ENCODE measurements around the gene ATP2C1.
"Not testable (repeated sequence)": the region's sequence is repeated elsewhere in the genome, so short reads cannot be mapped to it uniquely, and the experiment has no call there.

Gene ATP2C1

GRCh38 chr3:130935761-130936492 lies 42.0 kb downstream of the ATP2C1 start:
- peak; percentile 75 for DNase-seq (ENCODE audit: low read depth)

GRCh38 chr3:130939753-130940152 lies 45.9 kb downstream of the ATP2C1 start:
- DNase-seq (ENCODE audit: low read depth): peak; percentile 6

GRCh38 chr3:130941793-130942192 lies 47.9 kb downstream of the ATP2C1 start:
- DNase-seq (ENCODE audit: low read depth): no peak

- DNase-seq (ENCODE audit: low read depth): no peak
Measured at GRCh38 chr3:130946882-130947281, 53.0 kb downstream of the ATP2C1 start.

- DNase-seq (ENCODE audit: low read depth): no peak
Measured at GRCh38 chr3:130948001-130948773, 54.3 kb downstream of the ATP2C1 start.

GRCh38 chr3:130948929-130949328 lies 55.0 kb downstream of the ATP2C1 start:
- no peak for DNase-seq (ENCODE audit: low read depth)

GRCh38 chr3:130950124-130950523 lies 56.2 kb downstream of the ATP2C1 start:
- no peak for DNase-seq (ENCODE audit: low read depth)

GRCh38 chr3:130950641-130951040 lies 56.8 kb downstream of the ATP2C1 start:
- peak; percentile 31 for DNase-seq (ENCODE audit: low read depth)

- DNase-seq (ENCODE audit: low read depth): no peak
Measured at GRCh38 chr3:130955481-130955880, 61.6 kb downstream of the ATP2C1 start.

- DNase-seq (ENCODE audit: low read depth): no peak
Measured at GRCh38 chr3:130956281-130956680, 62.4 kb downstream of the ATP2C1 start.

GRCh38 chr3:130956721-130957120 lies 62.8 kb downstream of the ATP2C1 start:
- no peak for DNase-seq (ENCODE audit: low read depth)

- DNase-seq (ENCODE audit: low read depth): no peak
Measured at GRCh38 chr3:130960139-130960795, 66.4 kb downstream of the ATP2C1 start.

GRCh38 chr3:130961458-130961857 lies 67.6 kb downstream of the ATP2C1 start:
- DNase-seq (ENCODE audit: low read depth): no peak

GRCh38 chr3:130963444-130963843 lies 69.6 kb downstream of the ATP2C1 start:
- DNase-seq (ENCODE audit: low read depth): no peak

- peak; percentile 93 for DNase-seq (ENCODE audit: low read depth)
Measured at GRCh38 chr3:130963878-130964277, 70.0 kb downstream of the ATP2C1 start.

GRCh38 chr3:130967281-130967680 lies 73.4 kb downstream of the ATP2C1 start:
- no peak for DNase-seq (ENCODE audit: low read depth)

- DNase-seq (ENCODE audit: low read depth): no peak
Measured at GRCh38 chr3:130968221-130968620, 74.3 kb downstream of the ATP2C1 start.

- no peak for DNase-seq (ENCODE audit: low read depth)
Measured at GRCh38 chr3:130969621-130970020, 75.7 kb downstream of the ATP2C1 start.

- no peak for DNase-seq (ENCODE audit: low read depth)
Measured at GRCh38 chr3:130971208-130971607, 77.3 kb downstream of the ATP2C1 start.

- not testable (repeated sequence) for DNase-seq (ENCODE audit: low read depth)
Measured at GRCh38 chr3:130972592-130972991, 78.7 kb downstream of the ATP2C1 start.

- DNase-seq (ENCODE audit: low read depth): peak; percentile 83
Measured at GRCh38 chr3:130973406-130973805, 79.5 kb downstream of the ATP2C1 start.

GRCh38 chr3:130974201-130974600 lies 80.3 kb downstream of the ATP2C1 start:
- DNase-seq (ENCODE audit: low read depth): no peak

GRCh38 chr3:130975251-130975650 lies 81.4 kb downstream of the ATP2C1 start:
- DNase-seq (ENCODE audit: low read depth): no peak

All from fibroblast of gingiva (primary cell).